ENCODE results near the gene WDR77. TPM values are rescaled to one million over a fixed set of nuclear protein-coding genes. Genes with fewer than 3 reads are reported as not detected.

The WDR77 gene
- total RNA-seq, 1 donor from 2014 or later: 39.6 TPM

DNA sequence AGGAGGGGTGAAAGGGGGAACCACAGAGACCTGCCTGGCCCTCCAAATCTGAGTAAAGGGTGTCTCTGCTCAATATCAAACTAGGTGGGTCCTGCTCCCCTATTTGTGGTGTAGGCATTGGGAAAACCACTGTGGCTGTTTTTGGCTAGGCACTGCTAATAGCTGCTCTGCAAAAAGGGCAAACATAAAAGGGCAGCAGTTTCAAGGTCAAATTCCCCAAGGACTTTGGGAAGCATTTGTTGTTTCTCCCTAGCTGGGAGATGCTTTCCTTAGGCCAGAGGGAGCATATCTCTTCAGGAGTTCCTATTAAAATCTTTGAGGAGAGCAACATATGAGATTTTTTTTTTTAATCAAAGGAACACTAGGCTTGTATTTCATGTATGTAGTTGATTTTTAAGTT, 27.2 kb upstream of the WDR77 start:
- TF ChIP-seq, protein P1, sequence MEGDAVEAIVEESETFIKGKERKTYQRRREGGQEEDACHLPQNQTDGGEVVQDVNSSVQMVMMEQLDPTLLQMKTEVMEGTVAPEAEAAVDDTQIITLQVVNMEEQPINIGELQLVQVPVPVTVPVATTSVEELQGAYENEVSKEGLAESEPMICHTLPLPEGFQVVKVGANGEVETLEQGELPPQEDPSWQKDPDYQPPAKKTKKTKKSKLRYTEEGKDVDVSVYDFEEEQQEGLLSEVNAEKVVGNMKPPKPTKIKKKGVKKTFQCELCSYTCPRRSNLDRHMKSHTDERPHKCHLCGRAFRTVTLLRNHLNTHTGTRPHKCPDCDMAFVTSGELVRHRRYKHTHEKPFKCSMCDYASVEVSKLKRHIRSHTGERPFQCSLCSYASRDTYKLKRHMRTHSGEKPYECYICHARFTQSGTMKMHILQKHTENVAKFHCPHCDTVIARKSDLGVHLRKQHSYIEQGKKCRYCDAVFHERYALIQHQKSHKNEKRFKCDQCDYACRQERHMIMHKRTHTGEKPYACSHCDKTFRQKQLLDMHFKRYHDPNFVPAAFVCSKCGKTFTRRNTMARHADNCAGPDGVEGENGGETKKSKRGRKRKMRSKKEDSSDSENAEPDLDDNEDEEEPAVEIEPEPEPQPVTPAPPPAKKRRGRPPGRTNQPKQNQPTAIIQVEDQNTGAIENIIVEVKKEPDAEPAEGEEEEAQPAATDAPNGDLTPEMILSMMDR (IDR thresholded peaks at IDR 0.05; ENCODE audit: partially characterized antibody, unreplicated experiment): no peak
- DNase-seq: no peak
- Mint-ChIP-seq H3K4me1 (ENCODE audit: low read depth, unreplicated experiment) (peaks cover 17% of the 10 kb centered on the region), H3K27me3 (ENCODE audit: unreplicated experiment) (peaks cover 2% of the 10 kb centered on the region), H3K9me3 (ENCODE audit: unreplicated experiment) (no peaks in the 10 kb centered on the region), H3K4me3 (ENCODE audit: unreplicated experiment) (no peak overlapping the region), H3K27ac (ENCODE audit: unreplicated experiment) (no peak overlapping the region), H3K36me3 (ENCODE audit: unreplicated experiment) (no peaks in the 10 kb centered on the region)

DNA sequence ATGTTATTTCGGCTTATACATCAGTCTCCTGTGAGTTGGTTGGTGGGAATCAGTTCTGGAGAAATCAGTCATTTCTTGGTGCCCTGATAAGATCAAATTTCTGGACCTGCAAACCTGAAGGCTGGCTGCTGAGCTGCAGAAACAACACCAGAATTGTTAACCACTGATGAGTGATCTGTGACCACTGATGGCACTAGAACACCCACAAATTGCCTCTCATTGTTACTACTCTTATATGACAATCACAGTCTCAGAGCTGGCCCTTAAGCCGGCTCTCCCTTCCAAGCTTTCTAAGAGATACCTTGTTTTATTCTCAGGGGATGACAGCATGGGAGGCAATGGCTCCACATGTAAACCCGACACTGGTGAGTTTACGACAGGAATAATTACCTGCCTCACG, 26.6 kb upstream of the WDR77 start:
- Mint-ChIP-seq H3K27ac (ENCODE audit: unreplicated experiment) (no peak overlapping the region), H3K9me3 (ENCODE audit: unreplicated experiment) (no peaks in the 10 kb centered on the region), H3K4me1 (ENCODE audit: low read depth, unreplicated experiment) (peaks cover 17% of the 10 kb centered on the region), H3K27me3 (ENCODE audit: unreplicated experiment) (peaks cover 2% of the 10 kb centered on the region), H3K36me3 (ENCODE audit: unreplicated experiment) (no peaks in the 10 kb centered on the region), H3K4me3 (ENCODE audit: unreplicated experiment) (no peak overlapping the region)
- TF ChIP-seq, protein P1 (IDR thresholded peaks at IDR 0.05; ENCODE audit: partially characterized antibody, unreplicated experiment): no peak
- no peak for DNase-seq

DNA sequence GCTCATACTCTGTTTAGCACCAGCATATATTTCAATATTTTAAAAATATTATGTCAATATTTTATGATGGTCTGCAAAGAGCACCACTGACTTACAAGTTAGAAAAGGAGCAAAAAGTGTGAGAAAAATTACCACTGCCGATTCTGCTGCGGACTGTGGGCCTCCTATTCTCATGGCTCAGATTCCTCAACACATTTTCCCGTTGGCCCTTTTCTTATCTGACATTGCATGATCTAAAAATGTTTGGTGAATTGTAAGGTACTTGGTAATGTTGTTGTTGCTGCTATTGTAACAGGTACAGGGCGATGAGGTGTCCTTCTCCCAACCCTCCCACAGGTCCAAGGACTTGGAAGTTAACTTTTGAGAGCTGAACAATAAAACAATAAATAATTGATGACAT, 25.5 kb upstream of the WDR77 start:
- H3K27ac Mint-ChIP-seq (ENCODE audit: unreplicated experiment): no peak overlapping the region
- peaks cover 2% of the 10 kb centered on the region for H3K27me3 Mint-ChIP-seq (ENCODE audit: unreplicated experiment)
- no peaks in the 10 kb centered on the region for H3K36me3 Mint-ChIP-seq (ENCODE audit: unreplicated experiment)
- TF ChIP-seq, protein P1 (IDR thresholded peaks at IDR 0.05; ENCODE audit: partially characterized antibody, unreplicated experiment): no peak
- H3K4me3 Mint-ChIP-seq (ENCODE audit: unreplicated experiment): no peak overlapping the region
- no peaks in the 10 kb centered on the region for H3K9me3 Mint-ChIP-seq (ENCODE audit: unreplicated experiment)
- H3K4me1 Mint-ChIP-seq (ENCODE audit: low read depth, unreplicated experiment): peaks cover 17% of the 10 kb centered on the region
- no peak for DNase-seq

DNA sequence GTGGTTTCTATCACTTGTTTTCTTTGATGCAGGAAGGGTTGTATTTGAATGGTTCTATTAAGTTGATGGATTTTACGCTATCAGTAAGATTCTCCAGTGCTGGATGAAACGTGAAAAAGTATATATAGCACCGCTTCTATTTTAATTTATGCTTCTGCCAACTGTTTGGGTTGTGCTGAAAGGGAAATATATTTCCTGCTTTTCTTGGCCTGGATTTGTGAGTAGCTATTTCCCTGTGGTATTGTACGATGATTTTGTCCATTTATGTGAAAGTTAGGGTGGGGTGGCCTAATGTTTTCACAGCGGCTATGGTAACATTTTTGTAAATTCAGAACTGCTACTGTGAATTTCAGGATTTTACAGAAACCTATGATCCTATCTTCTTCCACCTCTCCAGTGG, 25.1 kb upstream of the WDR77 start:
- TF ChIP-seq, protein P1 (IDR thresholded peaks at IDR 0.05; ENCODE audit: partially characterized antibody, unreplicated experiment): no peak
- Mint-ChIP-seq H3K4me3 (ENCODE audit: unreplicated experiment) (no peak overlapping the region), H3K27me3 (ENCODE audit: unreplicated experiment) (peaks cover 2% of the 10 kb centered on the region), H3K9me3 (ENCODE audit: unreplicated experiment) (no peaks in the 10 kb centered on the region), H3K27ac (ENCODE audit: unreplicated experiment) (no peak overlapping the region), H3K4me1 (ENCODE audit: low read depth, unreplicated experiment) (peaks cover 17% of the 10 kb centered on the region), H3K36me3 (ENCODE audit: unreplicated experiment) (no peaks in the 10 kb centered on the region)
- DNase-seq: no peak

DNA sequence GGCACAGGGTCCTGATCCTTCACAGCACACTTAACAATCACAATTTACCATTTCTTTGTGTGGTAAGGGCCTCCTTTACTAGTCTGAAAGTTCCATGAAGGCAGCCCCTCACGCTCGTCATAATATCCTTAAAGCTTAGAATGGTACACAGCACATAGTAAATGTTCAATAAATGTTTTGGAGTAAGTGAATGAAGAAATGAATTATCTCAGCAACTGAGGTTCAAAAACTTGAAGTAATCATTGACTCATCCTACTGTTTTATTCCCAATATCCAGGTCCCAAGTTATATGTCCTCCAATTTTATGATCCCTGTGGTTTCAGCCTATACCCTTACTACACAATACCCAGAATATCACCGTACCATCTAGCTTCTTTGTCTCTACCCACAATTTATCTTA, 22.5 kb upstream of the WDR77 start:
- no peaks in the 10 kb centered on the region for H3K36me3 Mint-ChIP-seq (ENCODE audit: unreplicated experiment)
- TF ChIP-seq, protein P1 (IDR thresholded peaks at IDR 0.05; ENCODE audit: partially characterized antibody, unreplicated experiment): no peak
- peaks cover 2% of the 10 kb centered on the region for H3K27me3 Mint-ChIP-seq (ENCODE audit: unreplicated experiment)

More for the DNA sequence above, 22.5 kb upstream of the WDR77 start:
- H3K27ac Mint-ChIP-seq (ENCODE audit: unreplicated experiment): no peak overlapping the region
- peaks cover 8% of the 10 kb centered on the region for H3K4me1 Mint-ChIP-seq (ENCODE audit: low read depth, unreplicated experiment)
- no peak overlapping the region for H3K4me3 Mint-ChIP-seq (ENCODE audit: unreplicated experiment)
- H3K9me3 Mint-ChIP-seq (ENCODE audit: unreplicated experiment): no peaks in the 10 kb centered on the region
- no peak for DNase-seq

All from glutamatergic neuron (in vitro differentiated cells).